ENCODE measurements around the gene AJM1. TPM values are rescaled to one million over a fixed set of nuclear protein-coding genes. Genes with fewer than 3 reads are reported as not detected.

AJM1 gene
- polyA plus RNA-seq, 2 of the 4 experiments (the other 2 are of a cell fraction): 0.76 to 3.0 TPM

- TF ChIP-seq EHF (CRISPR knock-in tag; IDR thresholded peaks at IDR 0.05) (peak; percentile 50; the same call in 1 of the 2 replicates), ZNF302 (CRISPR knock-in tag; IDR thresholded peaks at IDR 0.05) (no peak), E2F6 (IDR thresholded peaks at IDR 0.05; ENCODE audit: borderline replicate concordance, low read depth) (peak; percentile 68; the same call in 1 of the 2 replicates), PHF8 (IDR thresholded peaks at IDR 0.05; ENCODE audit: borderline replicate concordance, low read depth) (peak; percentile 29; the same call in 1 of the 2 replicates), RARB (CRISPR knock-in tag; IDR thresholded peaks at IDR 0.05) (no peak), JUN (IDR thresholded peaks at IDR 0.05) (peak; percentile 54 to 82; a peak in 4 of 5 replicates), CHD2 (IDR thresholded peaks at IDR 0.05; ENCODE audit: low read length, partially characterized antibody) (peak; percentile 49), CEBPB (IDR thresholded peaks at IDR 0.05) (no peak), MAX (IDR thresholded peaks at IDR 0.05) (peak; percentile 69; the same call in 1 of the 2 replicates), NR3C1 (IDR thresholded peaks at IDR 0.05) (no peak), ESRRA (IDR thresholded peaks at IDR 0.05; ENCODE audit: borderline replicate concordance, low read length) (no peak), CHD4 (IDR thresholded peaks at IDR 0.05; ENCODE audit: borderline replicate concordance) (no peak), BCL3 (IDR thresholded peaks at IDR 0.05) (peak; percentile 60; the same call in 2 of the 3 replicates)
These were observed 43.8 kb downstream of the AJM1 start, which contains the start of gene TRAF2 (continued) for GRCh38 chr9:136885950-136886578.

- ChIA-PET POLR2A (interaction anchor here (0.7 to 6.8 kb wide), 10 partner anchors 8 to 110 kb away, joined by 3 to 108 read pairs (median 4); partner anchors contain the start of genes CLIC3 and RABL6), CTCF (interaction anchor here (0.7 to 14.7 kb wide), 8 partner anchors 12 to 350 kb away, joined by 3 to 139 read pairs (median 4); partner anchors contain the start of gene FBXW5)
- DNase-seq (ENCODE audit: low read depth in 1 of 2, low spot score in 1 of 2) (peak in 1 of 2 experiments; percentile 46), FAIRE-seq (no peak), ATAC-seq (peak; percentile 8 to 16)
- TF ChIP-seq RARB (CRISPR knock-in tag; IDR thresholded peaks at IDR 0.05) (no peak), TP53 (CRISPR knock-in tag; IDR thresholded peaks at IDR 0.05) (0 out of 2 replicates have a peak, but pooled peaks have one; percentile 17), MYC (IDR thresholded peaks at IDR 0.05; ENCODE audit: borderline replicate concordance, low read length) (no peak), EHF (CRISPR knock-in tag; IDR thresholded peaks at IDR 0.05) (no peak), CHD4 (IDR thresholded peaks at IDR 0.05; ENCODE audit: borderline replicate concordance) (no peak), TFCP2L1 (CRISPR knock-in tag; IDR thresholded peaks at IDR 0.05) (no peak), FOXS1 (CRISPR knock-in tag; IDR thresholded peaks at IDR 0.05) (no peak), E2F6 (IDR thresholded peaks at IDR 0.05; ENCODE audit: borderline replicate concordance, low read depth) (0 out of 2 replicates have a peak, but pooled peaks have one; percentile 25), MAX (IDR thresholded peaks at IDR 0.05) (0 out of 2 replicates have a peak, but pooled peaks have one; percentile 16)
- WGBS (ENCODE audit: missing lambda C conversion rate): 2% methylated on average over 18 of the region's 76 CpGs
- Histone ChIP-seq H3K4me2 (peak overlapping the region; percentile 91), H3K27ac (peak overlapping the region; percentile 98 to 99), H3K4me3 (peak overlapping the region; percentile 99), H3K4me1 (peaks cover 48% of the 10 kb centered on the region), H3K9me3 (no peaks in the 10 kb centered on the region)
These were observed 44.6 kb downstream of the AJM1 start for GRCh38 chr9:136886610-136887597.
